Right lobe of liver (tissue), 4 donors: Measurements from ENCODE around the gene ATP11C.

Experiments
- POLR2A ChIP-seq: fragments of 450-650 bp; IDR thresholded peaks from one replicate; pipeline ENCODE4 v1.6.1; 2017; ENCODE audit warnings: antibody characterized with exemption, mild to moderate bottlenecking
- TF ChIP-seq, protein P1 (sequence below), 4 donors: fragments of 200-600 bp in 3 of 4; fragments of 450-650 bp in 1 of 4; IDR thresholded peaks; one replicate each; pipeline versions ENCODE4 v1.5.1 to v1.8.0; 2016 to 2022; ENCODE audit warnings: antibody characterized with exemption in 4 of 4, mild to moderate bottlenecking in 2 of 4
- donor health status: DM: no; HTN: no; CAD: no.
- donor health status: DM: no; HTN: no; CAD: no.
- donor health status: DM: no; HTN: yes; CAD: no.

DNA sequence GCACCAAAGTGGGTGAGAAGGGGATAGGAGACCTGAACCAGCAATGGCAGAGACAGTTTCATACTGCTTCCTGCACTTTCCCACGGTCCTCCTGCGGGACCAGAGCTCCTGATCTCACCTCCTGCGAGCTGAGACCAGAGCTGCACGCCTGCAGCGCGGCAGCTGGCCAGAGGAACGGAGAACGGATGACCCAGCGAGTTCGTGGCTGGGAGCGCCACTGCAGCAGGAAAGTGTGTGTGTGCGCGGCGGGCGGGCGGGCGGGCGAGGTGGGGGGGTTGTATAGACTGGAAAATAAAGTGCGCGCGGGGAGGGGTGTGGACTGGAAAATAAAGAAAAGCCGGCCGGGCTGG lies 241.4 kb downstream of the ATP11C start:
- no peak for TF ChIP-seq POLR2A
- TF ChIP-seq, protein P1, sequence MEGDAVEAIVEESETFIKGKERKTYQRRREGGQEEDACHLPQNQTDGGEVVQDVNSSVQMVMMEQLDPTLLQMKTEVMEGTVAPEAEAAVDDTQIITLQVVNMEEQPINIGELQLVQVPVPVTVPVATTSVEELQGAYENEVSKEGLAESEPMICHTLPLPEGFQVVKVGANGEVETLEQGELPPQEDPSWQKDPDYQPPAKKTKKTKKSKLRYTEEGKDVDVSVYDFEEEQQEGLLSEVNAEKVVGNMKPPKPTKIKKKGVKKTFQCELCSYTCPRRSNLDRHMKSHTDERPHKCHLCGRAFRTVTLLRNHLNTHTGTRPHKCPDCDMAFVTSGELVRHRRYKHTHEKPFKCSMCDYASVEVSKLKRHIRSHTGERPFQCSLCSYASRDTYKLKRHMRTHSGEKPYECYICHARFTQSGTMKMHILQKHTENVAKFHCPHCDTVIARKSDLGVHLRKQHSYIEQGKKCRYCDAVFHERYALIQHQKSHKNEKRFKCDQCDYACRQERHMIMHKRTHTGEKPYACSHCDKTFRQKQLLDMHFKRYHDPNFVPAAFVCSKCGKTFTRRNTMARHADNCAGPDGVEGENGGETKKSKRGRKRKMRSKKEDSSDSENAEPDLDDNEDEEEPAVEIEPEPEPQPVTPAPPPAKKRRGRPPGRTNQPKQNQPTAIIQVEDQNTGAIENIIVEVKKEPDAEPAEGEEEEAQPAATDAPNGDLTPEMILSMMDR (IDR thresholded peaks at IDR 0.05): no peak
